HepG2 (cell line): ENCODE measurements around the gene COPE. TPM values are rescaled to one million over a fixed set of nuclear protein-coding genes. Genes with fewer than 3 reads are reported as not detected.

ENCODE experiments used
- ARID5B ChIP-seq: IDR thresholded peaks from 2 replicates; pipeline ENCODE4 v1.4.0; 2020; ENCODE audit warnings: mild to moderate bottlenecking, missing genetic modification reagents
- ARNTL ChIP-seq: sonication (generic); formaldehyde crosslinking; IDR thresholded peaks from 2 replicates; pipeline ENCODE4 v1.4.0; 2020; ENCODE audit warnings: mild to moderate bottlenecking, missing genetic modification reagents
- ATF3 ChIP-seq: sonication (generic); formaldehyde crosslinking; IDR thresholded peaks from 2 replicates; pipeline ENCODE4 v1.4.0; 2020; ENCODE audit warnings: missing genetic modification reagents
- FOSL1 ChIP-seq: sonication (generic); formaldehyde crosslinking; IDR thresholded peaks from 2 replicates; pipeline ENCODE4 v1.9.0; 2021; ENCODE audit warnings: missing genetic modification reagents, borderline replicate concordance
- HOXA7 ChIP-seq: sonication (generic); formaldehyde crosslinking; IDR thresholded peaks from 2 replicates; pipeline ENCODE4 v1.8.1; 2022; ENCODE audit warnings: mild to moderate bottlenecking, missing genetic modification reagents, moderate library complexity
- MAFF ChIP-seq: IDR thresholded peaks from 2 replicates; pipeline ENCODE4 v1.6.1; 2011; ENCODE audit warnings: low read depth, low read length, improper control_type of control experiment
- MAFG ChIP-seq: sonication (generic); formaldehyde crosslinking; IDR thresholded peaks from 2 replicates; pipeline ENCODE4 v1.5.1; 2020; ENCODE audit warnings: mild to moderate bottlenecking, missing genetic modification reagents
- MAX ChIP-seq: IDR thresholded peaks from 2 replicates; pipeline ENCODE4 v1.6.1; 2012; ENCODE audit warnings: inconsistent platforms
- MLX ChIP-seq: IDR thresholded peaks from 2 replicates; pipeline ENCODE4 v1.6.1; 2016
- NFIC ChIP-seq: IDR thresholded peaks from 2 replicates; pipeline ENCODE4 v1.6.1; 2012; ENCODE audit warnings: mild to moderate bottlenecking, low read length, inconsistent platforms
- NR2F2 ChIP-seq: IDR thresholded peaks from 2 replicates; pipeline ENCODE4 v1.6.1; 2012; ENCODE audit warnings: low read depth, inconsistent platforms, borderline replicate concordance
- PAF1 ChIP-seq: IDR thresholded peaks from 2 replicates; pipeline ENCODE4 v1.6.1; 2016; ENCODE audit warnings: missing genetic modification reagents, missing compliant biosample characterization
- SOX13 ChIP-seq, 3 experiments: fragments of 450-650 bp in 1 of 3; sonication (generic) in 1 of 3; formaldehyde crosslinking in 1 of 3; IDR thresholded peaks in 2 of 3; conservative IDR thresholded peaks in 1 of 3; 2 replicates each; pipeline versions ENCODE4 v1.5.0 to v1.6.1; 2016 to 2020; ENCODE audit warnings: antibody characterized with exemption in 1 of 3, mild to moderate bottlenecking in 1 of 3, missing compliant biosample characterization in 1 of 3, missing genetic modification reagents in 1 of 3, moderate library complexity in 1 of 3
- THAP11 ChIP-seq: IDR thresholded peaks from 2 replicates; pipeline ENCODE4 v1.6.1; 2016; ENCODE audit warnings: missing biosample characterization, missing genetic modification reagents
- ZNF263 ChIP-seq: sonication (generic); formaldehyde crosslinking; IDR thresholded peaks from 2 replicates; pipeline ENCODE4 v1.4.0; 2020; ENCODE audit warnings: missing genetic modification reagents
- ZNF281 ChIP-seq: sonication (generic); formaldehyde crosslinking; IDR thresholded peaks from 2 replicates; pipeline ENCODE4 v1.4.0; 2020; ENCODE audit warnings: missing genetic modification reagents, borderline replicate concordance
- ZNF746 ChIP-seq: sonication (generic); formaldehyde crosslinking; IDR thresholded peaks from 2 replicates; pipeline ENCODE4 v1.8.0; 2022; ENCODE audit warnings: mild to moderate bottlenecking, missing genetic modification reagents
- ZNF747 ChIP-seq: sonication (generic); formaldehyde crosslinking; IDR thresholded peaks from 2 replicates; pipeline ENCODE4 v1.8.1; 2023; ENCODE audit warnings: missing genetic modification reagents, mild to moderate bottlenecking, borderline replicate concordance
- ZNF776 ChIP-seq: sonication (generic); formaldehyde crosslinking; IDR thresholded peaks from 2 replicates; pipeline ENCODE4 v1.4.0; 2020; ENCODE audit warnings: mild to moderate bottlenecking, missing genetic modification reagents
- ZNF777 ChIP-seq: sonication (generic); formaldehyde crosslinking; IDR thresholded peaks from 2 replicates; pipeline ENCODE4 v1.4.0; 2020; ENCODE audit warnings: missing genetic modification reagents
- polyA plus RNA-seq, 8 experiments: library from polyadenylated mRNA; depleted of rRNA in 3 of 8; stranded (reverse) in 7 of 8; unstranded in 1 of 8; fragments of >200 nt; fragmentation: Illumina TruSeq in 4 of 8; extraction: Trizol in 4 of 8; gene quantifications; 2 replicates each; pipeline versions ENCODE4 v1.2.1 to v1.2.3, GENCODE V29; 2011 to 2016; ENCODE audit warnings: low read depth in 4 of 8, missing spikeins in 1 of 8, mixed read lengths in 1 of 8; ENCODE audit not compliant: insufficient read depth in 1 of 8
- total RNA-seq, 5 experiments: library from RNA; depleted of rRNA; stranded (reverse); fragments of >200 nt; fragmentation: Illumina TruSeq; extraction: Trizol; gene quantifications; 2 replicates each; pipeline ENCODE4 v1.2.3, GENCODE V29; 2016; ENCODE audit warnings: low read depth in 1 of 5

Gene COPE
- total and polyA plus RNA-seq, 2 of the 13 experiments (the other 11 are each of a cell fraction or from before 2014, with no cell fraction given), result 189 to 205 TPM

- TF ChIP-seq ARID5B (peak; percentile 27; the same call in 1 of the 2 replicates), HOXA7 (CRISPR knock-in tag) (no peak), ZNF777 (CRISPR knock-in tag) (0 out of 2 replicates have a peak, but pooled peaks have one; percentile 16), PAF1 (CRISPR knock-in tag) (no peak), FOSL1 (CRISPR knock-in tag) (no peak), ZNF281 (CRISPR knock-in tag) (no peak), MAX (peak; percentile 37; the same call in 1 of the 2 replicates), THAP11 (no peak), ZNF776 (CRISPR knock-in tag) (no peak), MLX (CRISPR knock-in tag) (no peak), ZNF747 (CRISPR knock-in tag) (no peak), MAFG (CRISPR knock-in tag) (peak; percentile 68; the same call in 1 of the 2 replicates), NFIC (no peak), ATF3 (CRISPR knock-in tag) (0 out of 2 replicates have a peak, but pooled peaks have one; percentile 46), MAFF (peak; percentile 98), ZNF746 (no peak), ZNF263 (CRISPR knock-in tag) (peak; percentile 85), SOX13 (IDR thresholded peaks at IDR 0.05) (no peak), SOX13 (CRISPR knock-in tag; conservative IDR thresholded peaks at IDR 0.05 in 1 of 2, IDR thresholded peaks at IDR 0.05 in 1 of 2) (no peak), ARNTL (CRISPR knock-in tag) (no peak), NR2F2 (no peak)
Measured at GRCh38 chr19:18967358-18968146, 48.4 kb upstream of the COPE start (continued).
